T1000 (cell line): ENCODE data around the gene USP17L30.
"Not testable (repeated sequence)": the region's sequence is repeated elsewhere in the genome, so short reads cannot be mapped to it uniquely, and the experiment has no call there.

Source experiments
- DNase-seq: peaks from one replicate; lab custom pipeline; 2025; ENCODE audit warnings: mixed read lengths; lab: John Stamatoyannopoulos, UW

Gene USP17L30

GRCh38 chr4:9362829-9363228, at the start of gene USP17L30:
Gene USP17L30 (plus strand): TSS chr4:9363129. CDS start chr4:9363129, 0 bp downstream.
- DNase-seq: not testable (repeated sequence)

DNA sequence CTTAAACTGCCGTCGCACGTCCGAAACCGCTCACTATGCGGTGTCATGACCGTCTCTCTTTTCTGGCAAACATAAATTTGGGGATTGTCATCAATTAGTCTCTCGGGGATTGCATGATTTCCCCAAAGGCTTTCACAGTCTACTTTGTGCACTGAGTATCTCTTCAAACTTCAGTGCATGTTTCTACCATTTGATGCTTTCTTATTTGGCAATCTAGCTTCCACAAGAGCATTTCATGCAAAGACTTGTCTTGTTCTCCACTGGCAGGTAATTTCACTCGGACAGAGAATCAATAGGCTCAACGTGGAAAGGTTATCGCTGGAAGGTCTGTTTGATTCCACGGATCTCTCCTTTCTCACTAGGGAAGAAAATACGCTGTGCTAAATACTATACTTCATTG, 38.7 kb upstream of the USP17L30 start:
- DNase-seq: not testable (repeated sequence)

DNA sequence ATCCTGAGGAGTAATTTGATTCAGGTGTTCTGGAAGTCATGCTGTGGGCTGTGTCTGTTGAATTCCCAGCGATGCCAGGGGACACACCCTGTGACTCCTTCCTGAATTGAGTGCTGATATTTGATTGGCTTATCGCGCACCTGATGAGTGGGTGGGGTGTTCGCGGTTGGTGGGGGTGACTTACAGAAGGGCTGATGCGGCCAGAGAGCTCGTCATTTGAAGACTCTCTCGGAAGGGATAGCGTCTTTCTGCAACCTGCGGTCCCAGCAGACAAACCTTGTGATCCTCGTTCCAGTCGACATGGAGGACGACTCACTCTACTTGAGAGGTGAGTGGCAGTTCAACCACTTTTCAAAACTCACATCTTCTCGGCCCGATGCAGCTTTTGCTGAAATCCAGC, 38.1 kb upstream of the USP17L30 start, which contains the start of gene USP17L24:
TSS of gene USP17L24 (plus strand) at position 301 of the 400 bp plus-strand sequence. CDS start at position 301, 0 bp downstream.
- not testable (repeated sequence) for DNase-seq

DNA sequence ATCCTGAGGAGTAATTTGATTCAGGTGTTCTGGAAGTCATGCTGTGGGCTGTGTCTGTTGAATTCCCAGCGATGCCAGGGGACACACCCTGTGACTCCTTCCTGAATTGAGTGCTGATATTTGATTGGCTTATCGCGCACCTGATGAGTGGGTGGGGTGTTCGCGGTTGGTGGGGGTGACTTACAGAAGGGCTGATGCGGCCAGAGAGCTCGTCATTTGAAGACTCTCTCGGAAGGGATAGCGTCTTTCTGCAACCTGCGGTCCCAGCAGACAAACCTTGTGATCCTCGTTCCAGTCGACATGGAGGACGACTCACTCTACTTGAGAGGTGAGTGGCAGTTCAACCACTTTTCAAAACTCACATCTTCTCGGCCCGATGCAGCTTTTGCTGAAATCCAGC, 33.3 kb upstream of the USP17L30 start, which contains the start of gene USP17L25:
TSS of gene USP17L25 (plus strand) at position 301 of the 400 bp plus-strand sequence. CDS start at position 301, 0 bp downstream.
- not testable (repeated sequence) for DNase-seq

GRCh38 chr4:9334358-9334757, 28.6 kb upstream of the USP17L30 start, which contains the start of gene USP17L26:
Gene USP17L26 (plus strand): TSS chr4:9334658. CDS start chr4:9334658, 0 bp downstream.
- DNase-seq: not testable (repeated sequence)

DNA sequence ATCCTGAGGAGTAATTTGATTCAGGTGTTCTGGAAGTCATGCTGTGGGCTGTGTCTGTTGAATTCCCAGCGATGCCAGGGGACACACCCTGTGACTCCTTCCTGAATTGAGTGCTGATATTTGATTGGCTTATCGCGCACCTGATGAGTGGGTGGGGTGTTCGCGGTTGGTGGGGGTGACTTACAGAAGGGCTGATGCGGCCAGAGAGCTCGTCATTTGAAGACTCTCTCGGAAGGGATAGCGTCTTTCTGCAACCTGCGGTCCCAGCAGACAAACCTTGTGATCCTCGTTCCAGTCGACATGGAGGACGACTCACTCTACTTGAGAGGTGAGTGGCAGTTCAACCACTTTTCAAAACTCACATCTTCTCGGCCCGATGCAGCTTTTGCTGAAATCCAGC, 23.8 kb upstream of the USP17L30 start, which contains the start of gene USP17L5:
TSS of gene USP17L5 (plus strand) at position 301 of the 400 bp plus-strand sequence. CDS start at position 301, 0 bp downstream.
- DNase-seq: not testable (repeated sequence)

- not testable (repeated sequence) for DNase-seq
Measured at GRCh38 chr4:9343848-9344247, 19.1 kb upstream of the USP17L30 start, which contains the start of gene USP17L27. Gene USP17L27 (plus strand): TSS chr4:9344148. CDS start chr4:9344148, 0 bp downstream.

DNA sequence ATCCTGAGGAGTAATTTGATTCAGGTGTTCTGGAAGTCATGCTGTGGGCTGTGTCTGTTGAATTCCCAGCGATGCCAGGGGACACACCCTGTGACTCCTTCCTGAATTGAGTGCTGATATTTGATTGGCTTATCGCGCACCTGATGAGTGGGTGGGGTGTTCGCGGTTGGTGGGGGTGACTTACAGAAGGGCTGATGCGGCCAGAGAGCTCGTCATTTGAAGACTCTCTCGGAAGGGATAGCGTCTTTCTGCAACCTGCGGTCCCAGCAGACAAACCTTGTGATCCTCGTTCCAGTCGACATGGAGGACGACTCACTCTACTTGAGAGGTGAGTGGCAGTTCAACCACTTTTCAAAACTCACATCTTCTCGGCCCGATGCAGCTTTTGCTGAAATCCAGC, 14.3 kb upstream of the USP17L30 start, which contains the start of gene USP17L28:
TSS of gene USP17L28 (plus strand) at position 301 of the 400 bp plus-strand sequence. CDS start at position 301, 0 bp downstream.
- not testable (repeated sequence) for DNase-seq

- not testable (repeated sequence) for DNase-seq
Measured at GRCh38 chr4:9350866-9351265, 12.1 kb upstream of the USP17L30 start.

DNA sequence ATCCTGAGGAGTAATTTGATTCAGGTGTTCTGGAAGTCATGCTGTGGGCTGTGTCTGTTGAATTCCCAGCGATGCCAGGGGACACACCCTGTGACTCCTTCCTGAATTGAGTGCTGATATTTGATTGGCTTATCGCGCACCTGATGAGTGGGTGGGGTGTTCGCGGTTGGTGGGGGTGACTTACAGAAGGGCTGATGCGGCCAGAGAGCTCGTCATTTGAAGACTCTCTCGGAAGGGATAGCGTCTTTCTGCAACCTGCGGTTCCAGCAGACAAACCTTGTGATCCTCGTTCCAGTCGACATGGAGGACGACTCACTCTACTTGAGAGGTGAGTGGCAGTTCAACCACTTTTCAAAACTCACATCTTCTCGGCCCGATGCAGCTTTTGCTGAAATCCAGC, 9.6 kb upstream of the USP17L30 start, which contains the start of gene USP17L29:
TSS of gene USP17L29 (plus strand) at position 301 of the 400 bp plus-strand sequence. CDS start at position 301, 0 bp downstream.
- DNase-seq: not testable (repeated sequence)

DNA sequence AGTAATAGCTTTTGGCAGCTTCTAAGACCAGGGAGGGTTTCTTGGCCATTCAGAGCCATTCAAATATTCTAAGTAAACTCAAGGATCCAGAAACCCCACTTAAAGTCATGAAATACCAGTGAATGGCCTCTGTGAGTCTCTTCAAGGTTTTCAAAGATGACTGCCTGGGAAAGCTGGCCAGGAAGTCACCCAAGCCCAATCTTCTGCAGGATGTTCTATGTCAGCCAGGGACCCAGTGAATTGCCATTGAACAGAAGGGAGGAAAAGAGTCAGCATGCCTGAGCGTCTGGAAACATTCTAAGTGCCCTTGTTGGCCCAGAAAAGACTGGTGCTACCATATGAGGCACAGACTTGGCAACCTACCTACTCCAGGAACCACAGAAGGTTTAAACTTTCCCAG, 17.0 kb downstream of the USP17L30 start:
- DNase-seq: not testable (repeated sequence)

DNA sequence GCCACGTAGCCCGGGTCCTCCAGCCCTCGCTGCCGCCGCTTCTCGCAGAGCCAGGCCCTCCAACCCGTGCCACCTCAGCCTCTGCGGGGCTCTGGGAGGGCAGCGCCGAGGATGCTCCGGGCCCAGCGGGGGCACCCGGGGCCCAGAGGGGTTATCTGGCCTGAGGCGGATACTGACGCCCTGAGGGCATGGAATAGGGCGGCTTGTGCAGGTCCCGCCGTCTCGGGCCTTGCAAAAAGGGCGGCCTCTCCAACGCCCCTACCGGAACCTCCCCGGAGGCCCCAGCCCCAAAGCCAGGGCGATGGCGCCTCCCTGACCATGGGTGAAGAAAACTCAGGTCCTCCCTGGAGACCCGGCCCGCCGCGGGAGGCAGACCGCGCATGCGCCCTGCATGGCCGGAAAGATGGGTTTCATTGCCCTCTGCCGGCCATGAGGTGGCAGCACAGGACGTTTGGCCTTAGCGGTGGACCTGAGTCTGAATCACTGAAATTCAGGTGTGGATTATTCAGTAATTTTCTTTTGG, 18.1 kb downstream of the USP17L30 start:
- DNase-seq: not testable (repeated sequence)

DNA sequence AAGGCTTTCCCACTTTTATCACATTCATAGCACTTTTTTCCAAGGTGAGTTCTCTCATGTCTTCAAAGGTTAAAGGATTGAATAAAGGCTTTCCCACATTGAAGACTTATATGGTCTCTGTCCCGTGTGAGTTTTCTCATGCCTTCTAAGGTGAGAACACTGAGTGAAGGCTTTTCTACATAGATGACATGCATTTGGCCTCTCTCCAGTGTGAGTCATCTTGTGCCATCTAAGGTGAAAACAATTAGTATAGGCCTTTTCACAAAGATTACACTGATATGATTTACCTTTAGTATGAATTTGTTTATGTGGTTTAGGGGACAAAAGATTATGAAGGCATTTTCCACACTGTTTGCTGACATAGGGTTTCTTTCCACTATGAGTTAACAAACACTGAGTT, 21.2 kb downstream of the USP17L30 start:
- DNase-seq: no peak

DNA sequence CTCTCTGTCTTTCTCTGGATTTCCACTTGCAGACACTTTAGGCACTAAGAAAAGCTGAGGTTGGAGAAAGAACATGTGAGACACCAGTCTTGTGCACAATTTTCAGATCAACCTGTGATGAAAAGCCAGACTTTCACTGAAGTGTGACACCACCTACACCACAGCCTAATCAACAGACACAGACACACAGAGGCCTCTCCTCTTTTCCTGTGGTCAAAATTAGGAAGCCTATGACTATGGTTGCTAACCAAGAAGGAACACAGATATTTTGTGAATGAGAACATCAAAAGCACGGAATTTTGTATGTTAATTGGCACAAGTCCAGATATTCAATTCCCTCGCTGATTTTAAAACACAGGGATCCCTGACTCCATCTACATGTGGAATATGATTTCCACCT, 26.1 kb downstream of the USP17L30 start:
- DNase-seq: not testable (repeated sequence)

GRCh38 chr4:9405774-9406173, 42.8 kb downstream of the USP17L30 start:
- DNase-seq: not testable (repeated sequence)

GRCh38 chr4:9406491-9406890, 43.6 kb downstream of the USP17L30 start:
- not testable (repeated sequence) for DNase-seq

- DNase-seq: no peak
Measured at GRCh38 chr4:9409793-9410192, 46.9 kb downstream of the USP17L30 start.
